GM12874 (cell line): ENCODE results near the gene IFITM5.

Experiments
- TF ChIP-seq, protein P1 (sequence below): IDR thresholded peaks from 2 replicates; pipeline ENCODE4 v1.5.1; 2011; ENCODE audit warnings: low read depth, mild to moderate bottlenecking, control low read depth, low read length, moderate library complexity; ENCODE audit not compliant: insufficient read depth

IFITM5 gene

GRCh38 chr11:253886-254270 is 45.4 kb downstream of the IFITM5 start:
- TF ChIP-seq, protein P1, sequence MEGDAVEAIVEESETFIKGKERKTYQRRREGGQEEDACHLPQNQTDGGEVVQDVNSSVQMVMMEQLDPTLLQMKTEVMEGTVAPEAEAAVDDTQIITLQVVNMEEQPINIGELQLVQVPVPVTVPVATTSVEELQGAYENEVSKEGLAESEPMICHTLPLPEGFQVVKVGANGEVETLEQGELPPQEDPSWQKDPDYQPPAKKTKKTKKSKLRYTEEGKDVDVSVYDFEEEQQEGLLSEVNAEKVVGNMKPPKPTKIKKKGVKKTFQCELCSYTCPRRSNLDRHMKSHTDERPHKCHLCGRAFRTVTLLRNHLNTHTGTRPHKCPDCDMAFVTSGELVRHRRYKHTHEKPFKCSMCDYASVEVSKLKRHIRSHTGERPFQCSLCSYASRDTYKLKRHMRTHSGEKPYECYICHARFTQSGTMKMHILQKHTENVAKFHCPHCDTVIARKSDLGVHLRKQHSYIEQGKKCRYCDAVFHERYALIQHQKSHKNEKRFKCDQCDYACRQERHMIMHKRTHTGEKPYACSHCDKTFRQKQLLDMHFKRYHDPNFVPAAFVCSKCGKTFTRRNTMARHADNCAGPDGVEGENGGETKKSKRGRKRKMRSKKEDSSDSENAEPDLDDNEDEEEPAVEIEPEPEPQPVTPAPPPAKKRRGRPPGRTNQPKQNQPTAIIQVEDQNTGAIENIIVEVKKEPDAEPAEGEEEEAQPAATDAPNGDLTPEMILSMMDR: no peak

DNA sequence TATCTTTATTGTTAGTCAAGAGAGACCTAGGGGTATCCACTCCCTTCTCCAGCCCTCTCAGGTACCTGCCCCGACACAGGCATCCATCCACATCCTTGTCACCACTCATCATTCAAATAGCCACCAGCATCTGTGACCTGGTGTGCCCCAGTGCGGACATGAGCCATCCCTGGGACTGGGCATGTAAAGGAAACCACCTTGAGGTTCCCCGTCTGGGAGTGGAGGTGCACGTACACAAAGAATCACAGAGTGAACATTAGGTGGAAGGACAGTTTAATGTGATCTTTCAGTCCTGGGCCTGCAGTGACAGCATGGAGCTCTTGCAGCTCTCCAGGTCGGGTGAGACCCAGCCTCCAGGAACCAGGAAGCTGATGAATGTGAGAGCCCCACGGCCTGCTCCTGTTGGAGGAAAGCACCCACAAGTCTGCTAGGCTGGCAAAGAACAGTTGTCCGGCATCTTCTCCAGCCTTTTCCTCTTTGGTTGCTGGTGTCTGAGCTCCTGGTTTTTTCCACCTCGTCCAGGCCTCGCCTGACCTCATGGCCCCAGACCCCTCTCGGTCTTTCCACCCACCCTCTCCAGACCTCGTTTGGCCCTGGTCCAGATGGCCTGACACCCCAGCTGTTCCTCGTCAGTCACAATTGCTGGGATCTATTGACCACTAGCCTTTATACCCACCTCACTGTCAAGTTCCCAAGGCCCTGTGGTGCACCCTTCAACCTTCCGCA is 46.0 kb downstream of the IFITM5 start:
- TF ChIP-seq, protein P1: no peak

DNA sequence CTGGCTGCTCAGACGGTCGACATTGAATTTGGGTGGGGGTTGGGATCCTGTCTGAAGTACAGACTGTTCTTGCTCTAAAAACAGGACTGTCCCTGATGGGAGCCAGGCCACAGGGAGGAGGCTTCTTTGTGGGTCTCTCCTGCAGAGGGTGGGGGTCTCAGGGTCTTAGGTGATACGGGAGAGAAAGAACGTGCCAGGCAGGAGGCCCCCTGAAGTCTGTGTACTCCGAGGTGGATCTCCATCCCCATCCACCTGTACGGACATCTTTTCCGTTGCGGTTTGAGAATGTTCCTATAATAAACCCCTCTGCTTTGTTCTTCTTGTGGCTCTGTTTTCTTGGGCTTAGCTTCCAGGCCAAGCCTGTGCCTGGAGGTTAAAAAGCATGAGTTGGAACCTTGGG is 46.7 kb downstream of the IFITM5 start:
- TF ChIP-seq, protein P1: no peak

- TF ChIP-seq, protein P1: no peak
Measured at GRCh38 chr11:251550-251949, 47.8 kb downstream of the IFITM5 start.

DNA sequence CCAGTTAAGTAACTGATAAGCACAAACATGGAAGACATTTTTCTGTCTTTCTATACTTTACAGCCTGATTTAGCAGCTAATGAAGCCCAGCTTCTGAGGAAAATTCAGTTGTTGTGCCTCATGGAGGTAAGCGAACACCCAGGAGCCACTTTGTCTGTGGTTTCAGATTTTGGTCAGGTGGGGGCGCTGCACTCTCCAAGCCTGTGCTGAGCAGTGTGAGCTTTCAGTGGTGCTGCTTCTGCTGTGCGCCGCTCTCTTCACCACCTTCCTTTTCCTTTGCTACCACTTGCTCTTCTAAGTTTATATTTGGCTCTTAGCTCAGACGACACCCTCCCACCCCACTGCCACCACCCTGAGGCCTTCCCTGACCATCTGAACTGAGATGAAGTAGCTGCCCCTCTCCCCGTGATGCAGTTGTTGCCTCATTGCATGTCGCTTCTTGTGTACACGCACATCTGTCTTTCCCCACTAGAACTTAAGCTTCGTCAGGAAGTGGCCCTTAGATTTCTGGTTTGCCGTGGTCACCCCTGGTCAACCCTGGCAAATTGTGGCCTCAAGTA is 48.5 kb downstream of the IFITM5 start:
- TF ChIP-seq, protein P1: peak; percentile 77

- TF ChIP-seq, protein P1: no peak
Measured at GRCh38 chr11:250274-250673, 49.1 kb downstream of the IFITM5 start.

- TF ChIP-seq, protein P1: no peak
Measured at GRCh38 chr11:249062-249461, 50.3 kb downstream of the IFITM5 start.
